DMS79 (cell line): ENCODE data around the gene MSH6.
A peak's percentile ranks its signal among the peaks of the same experiment; 100 is the strongest.

Experiments
- DNase-seq: peaks from one replicate; lab custom pipeline; 2025; lab: John Stamatoyannopoulos, UW

MSH6 gene

GRCh38 chr2:47782671-47783485, at the start of gene MSH6:
Gene MSH6 (plus strand): TSS chr2:47783145. CDS start chr2:47783234, 89 bp downstream.
- peak; percentile 79 for DNase-seq

- no peak for DNase-seq
Measured at GRCh38 chr2:47735136-47735869, 47.6 kb upstream of the MSH6 start.

- no peak for DNase-seq
Measured at GRCh38 chr2:47735912-47736311, 47.0 kb upstream of the MSH6 start.

GRCh38 chr2:47737191-47737975, 45.6 kb upstream of the MSH6 start:
- no peak for DNase-seq

GRCh38 chr2:47738331-47738730, 44.6 kb upstream of the MSH6 start:
- no peak for DNase-seq

GRCh38 chr2:47741101-47741500, 41.8 kb upstream of the MSH6 start:
- DNase-seq = no peak

GRCh38 chr2:47741637-47742036, 41.3 kb upstream of the MSH6 start:
- DNase-seq = no peak

- no peak for DNase-seq
Measured at GRCh38 chr2:47744074-47744473, 38.9 kb upstream of the MSH6 start.

GRCh38 chr2:47747878-47748277, 35.1 kb upstream of the MSH6 start:
- DNase-seq = no peak

GRCh38 chr2:47751856-47752414, 31.0 kb upstream of the MSH6 start:
- DNase-seq = no peak

- DNase-seq = no peak
Measured at GRCh38 chr2:47767497-47767844, 15.5 kb upstream of the MSH6 start.

GRCh38 chr2:47767880-47768609, 14.9 kb upstream of the MSH6 start:
- DNase-seq = no peak

GRCh38 chr2:47769318-47769717, 13.6 kb upstream of the MSH6 start:
- no peak for DNase-seq

- DNase-seq = no peak
Measured at GRCh38 chr2:47771211-47771610, 11.7 kb upstream of the MSH6 start.

GRCh38 chr2:47772343-47772742, 10.6 kb upstream of the MSH6 start:
- DNase-seq = no peak

GRCh38 chr2:47774567-47774966, 8.4 kb upstream of the MSH6 start:
- DNase-seq = no peak

- no peak for DNase-seq
Measured at GRCh38 chr2:47777277-47777937, 5.5 kb upstream of the MSH6 start.

GRCh38 chr2:47778698-47779425, 4.1 kb upstream of the MSH6 start:
- DNase-seq = no peak

- no peak for DNase-seq
Measured at GRCh38 chr2:47779426-47779790, 3.5 kb upstream of the MSH6 start.

- no peak for DNase-seq
Measured at GRCh38 chr2:47782381-47782670, 619 bp upstream of the MSH6 start.
